Keratinocyte (primary cell): ENCODE results near the gene TAP2. TPM values are rescaled to one million over a fixed set of nuclear protein-coding genes. Genes with fewer than 3 reads are reported as not detected.

Source experiments
- DNase-seq: peaks from one replicate; pipeline ENCODE4 v3.0.0-alpha.2; 2011; ENCODE audit warnings: low read depth, missing footprints, low spot score
- FAIRE-seq: peaks from 2 replicates; lab custom pipeline; 2011; peaks lifted over from hg19 to GRCh38; lab: Jason Lieb, UNC
- H2AFZ ChIP-seq: 2 replicates; pipeline ENCODE4 v1.6.0; 2012; ENCODE audit warnings: low read length, control low read depth, inconsistent platforms; ENCODE audit not compliant: control insufficient read depth
- H3K27ac ChIP-seq: 2 replicates; pipeline ENCODE4 v1.5.1; 2011; ENCODE audit warnings: low read length; ENCODE audit not compliant: control insufficient read depth, insufficient read depth
- H3K27me3 ChIP-seq: 3 replicates; pipeline ENCODE4 v1.6.0; 2011; ENCODE audit warnings: low read length; ENCODE audit not compliant: control insufficient read depth, insufficient read depth; ENCODE audit errors: extremely low read depth
- H3K36me3 ChIP-seq, 2 experiments: 2 replicates in 1 of 2; 3 replicates in 1 of 2; pipeline ENCODE4 v1.5.1; 2011; ENCODE audit warnings: low read length in 2 of 2, mild to moderate bottlenecking in 1 of 2; ENCODE audit not compliant: control insufficient read depth in 2 of 2, insufficient read depth in 2 of 2; ENCODE audit errors: extremely low read depth in 1 of 2
- H3K4me1 ChIP-seq: 3 replicates; pipeline ENCODE4 v1.5.1; 2011; ENCODE audit warnings: low read length; ENCODE audit not compliant: control insufficient read depth, insufficient read depth; ENCODE audit errors: extremely low read depth
- H3K4me2 ChIP-seq: 3 replicates; pipeline ENCODE4 v1.6.0; 2011; ENCODE audit warnings: low read depth, low read length; ENCODE audit not compliant: control insufficient read depth, insufficient read depth; ENCODE audit errors: extremely low read depth
- H3K4me3 ChIP-seq, 3 experiments: fragments of 200-600 bp in 1 of 3; sonication (generic) in 1 of 3; 2 replicates in 2 of 3; 3 replicates in 1 of 3; pipeline ENCODE4 v1.5.1; 2011 to 2016; ENCODE audit warnings: low read length in 3 of 3, mild to moderate bottlenecking in 3 of 3, control low read depth in 2 of 3, inconsistent platforms in 1 of 3, low read depth in 1 of 3, mixed read lengths in 1 of 3, mixed run types in 1 of 3, moderate library complexity in 1 of 3; ENCODE audit not compliant: control insufficient read depth in 2 of 3, insufficient read depth in 2 of 3; ENCODE audit errors: extremely low read depth in 1 of 3
- H3K79me2 ChIP-seq: 2 replicates; pipeline ENCODE4 v1.6.0; 2012; ENCODE audit warnings: low read length; ENCODE audit not compliant: control insufficient read depth, insufficient read depth
- H3K9ac ChIP-seq: 3 replicates; pipeline ENCODE4 v1.6.0; 2011; ENCODE audit warnings: low read length; ENCODE audit not compliant: control insufficient read depth, insufficient read depth; ENCODE audit errors: extremely low read depth
- H3K9me1 ChIP-seq: 3 replicates; pipeline ENCODE4 v1.6.0; 2011; ENCODE audit warnings: low read length; ENCODE audit not compliant: control insufficient read depth, insufficient read depth; ENCODE audit errors: extremely low read depth
- H3K9me3 ChIP-seq: 2 replicates; pipeline ENCODE4 v1.5.1; 2012; ENCODE audit warnings: low read depth, low read length; ENCODE audit not compliant: control insufficient read depth
- H4K20me1 ChIP-seq: 3 replicates; pipeline ENCODE4 v1.6.0; 2011; ENCODE audit warnings: low read length; ENCODE audit not compliant: control insufficient read depth, insufficient read depth; ENCODE audit errors: extremely low read depth
- CTCF ChIP-seq, 3 experiments: IDR thresholded peaks in 1 of 3; conservative IDR thresholded peaks in 1 of 3; optimal IDR thresholded peaks in 1 of 3; 2 replicates in 2 of 3; 3 replicates in 1 of 3; pipeline versions ENCODE3 to v1.5.1; 2011; ENCODE audit warnings: low read length in 3 of 3, mild to moderate bottlenecking in 3 of 3, moderate library complexity in 2 of 3, control low read depth in 1 of 3, inconsistent platforms in 1 of 3; ENCODE audit not compliant: insufficient read depth in 2 of 3; ENCODE audit errors: extremely low read depth in 1 of 3
- EZH2 ChIP-seq: IDR thresholded peaks from one replicate; pipeline ENCODE4 v1.6.1; 2012; ENCODE audit warnings: inconsistent platforms, mild to moderate bottlenecking, low read length, moderate library complexity
- dilution Hi-C: fragments of 300-500 bp; cut with MboI; formaldehyde crosslinking; loops from one replicate; pipeline ENCODE4 v1.7.0; 2020; ENCODE audit warnings: low sequenced_read_pairs; ENCODE audit not compliant: extremely low pct_ligation_motif_present
- polyA plus RNA-seq, 5 experiments: library from polyadenylated mRNA; depleted of rRNA in 3 of 5; stranded (reverse) in 3 of 5; stranded (forward) in 1 of 5; unstranded in 1 of 5; fragments of >200 nt; gene quantifications; 1 replicate in 1 of 5; 2 replicates in 3 of 5; 3 replicates in 1 of 5; pipeline versions ENCODE4 v1.2.1 to v1.2.3, GENCODE V29; 2011 to 2012; ENCODE audit warnings: missing spikeins in 2 of 5, low read depth in 1 of 5, low replicate concordance in 1 of 5

The TAP2 gene
- polyA plus RNA-seq, 1 donor (not counting 4 experiments of a cell fraction or from before 2014, with no cell fraction given): 50.7 TPM

GRCh38 chr6:32839356-32839755 lies 817 bp upstream of the TAP2 start:
- DNase-seq: no peak
- peaks cover 24% of the 10 kb centered on the region for H3K79me2 ChIP-seq
- H3K36me3 ChIP-seq: peaks cover 4 to 15% of the 10 kb centered on the region in 2 experiments
- H3K27me3 ChIP-seq: no peaks in the 10 kb centered on the region
- no peaks in the 10 kb centered on the region for H3K9me1 ChIP-seq
- H3K9me3 ChIP-seq: no peaks in the 10 kb centered on the region
- H3K9ac ChIP-seq: no peak overlapping the region
- dilution Hi-C loops: no loop called here
- H3K4me2 ChIP-seq: no peak overlapping the region
- H3K4me1 ChIP-seq: peaks cover 28% of the 10 kb centered on the region
- FAIRE-seq: no peak
- no peaks in the 10 kb centered on the region for H4K20me1 ChIP-seq
- H3K27ac ChIP-seq: no peak overlapping the region
- H2AFZ ChIP-seq: no peak overlapping the region
- TF ChIP-seq EZH2: no peak
- TF ChIP-seq CTCF (optimal IDR thresholded peaks at IDR 0.05 in 1 of 3, IDR thresholded peaks at IDR 0.05 in 1 of 3, conservative IDR thresholded peaks at IDR 0.05 in 1 of 3; ENCODE audit: extremely low read depth in 1 of 3, insufficient read depth in 2 of 3, low read length in 3 of 3): no peak
- no peak overlapping the region for H3K4me3 ChIP-seq

GRCh38 chr6:32837651-32838113 lies 857 bp downstream of the TAP2 start:
- Histone ChIP-seq H3K36me3 (peaks cover 4 to 15% of the 10 kb centered on the region in 2 experiments), H3K9me1 (no peaks in the 10 kb centered on the region), H2AFZ (peak overlapping the region; percentile 34), H3K4me3 (peak overlapping the region; percentile 67 to 86 (median 71)), H3K4me1 (peaks cover 23% of the 10 kb centered on the region), H3K27ac (peak overlapping the region; percentile 76), H3K79me2 (peaks cover 22% of the 10 kb centered on the region), H3K27me3 (no peaks in the 10 kb centered on the region), H4K20me1 (no peaks in the 10 kb centered on the region), H3K9me3 (no peaks in the 10 kb centered on the region), H3K9ac (peak overlapping the region; percentile 81), H3K4me2 (peak overlapping the region; percentile 92)
- FAIRE-seq (peak; percentile 46), DNase-seq (peak; percentile 53)
- dilution Hi-C loops: no loop called here
- TF ChIP-seq CTCF (optimal IDR thresholded peaks at IDR 0.05 in 1 of 3, IDR thresholded peaks at IDR 0.05 in 1 of 3, conservative IDR thresholded peaks at IDR 0.05 in 1 of 3; ENCODE audit: extremely low read depth in 1 of 3, insufficient read depth in 2 of 3, low read length in 3 of 3) (no peak), EZH2 (no peak)
